HepG2 (cell line): ENCODE measurements around the gene CDK18. TPM values are rescaled to one million over a fixed set of nuclear protein-coding genes. Genes with fewer than 3 reads are reported as not detected.

ENCODE experiments used
- DNMT3B ChIP-seq: conservative IDR thresholded peaks from 2 replicates; pipeline ENCODE4 v1.6.1; 2016; ENCODE audit warnings: missing biosample characterization, control low read depth
- ERF ChIP-seq: IDR thresholded peaks from 2 replicates; pipeline ENCODE4 v1.6.1; 2018; ENCODE audit warnings: missing biosample characterization, missing genetic modification reagents
- EZH2 ChIP-seq: conservative IDR thresholded peaks from 2 replicates; pipeline ENCODE4 v1.6.1; 2012; ENCODE audit warnings: mild to moderate bottlenecking, low read depth, low read length, moderate library complexity
- FIP1L1 ChIP-seq: fragments of 200-400 bp; formaldehyde crosslinking; IDR thresholded peaks from 2 replicates; pipeline ENCODE4 v1.6.1; 2018; ENCODE audit warnings: low read depth, mild to moderate bottlenecking, low read length, moderate library complexity, borderline replicate concordance; ENCODE audit not compliant: insufficient read depth
- HOXA3 ChIP-seq: sonication (generic); formaldehyde crosslinking; IDR thresholded peaks from 2 replicates; pipeline ENCODE4 v1.5.0; 2020; ENCODE audit warnings: missing genetic modification reagents
- MIXL1 ChIP-seq: IDR thresholded peaks from 2 replicates; pipeline ENCODE4 v1.6.1; 2016
- NFYC ChIP-seq: IDR thresholded peaks from 2 replicates; pipeline ENCODE4 v1.6.1; 2016; ENCODE audit warnings: missing genetic modification reagents, missing compliant biosample characterization
- SP2 ChIP-seq: sonication (generic); formaldehyde crosslinking; IDR thresholded peaks from 2 replicates; pipeline ENCODE4 v1.5.1; 2020; ENCODE audit warnings: mild to moderate bottlenecking, missing genetic modification reagents
- STAT5B ChIP-seq: sonication (generic); formaldehyde crosslinking; IDR thresholded peaks from 2 replicates; pipeline ENCODE4 v1.4.0; 2020; ENCODE audit warnings: missing genetic modification reagents
- TEAD2 ChIP-seq: sonication (generic); formaldehyde crosslinking; IDR thresholded peaks from 2 replicates; pipeline ENCODE4 v1.9.0; 2021; ENCODE audit warnings: missing genetic modification reagents
- YEATS4 ChIP-seq: sonication (generic); formaldehyde crosslinking; IDR thresholded peaks from 2 replicates; pipeline ENCODE4 v1.4.0; 2020; ENCODE audit warnings: missing genetic modification reagents, borderline replicate concordance
- ZNF121 ChIP-seq: sonication (generic); formaldehyde crosslinking; IDR thresholded peaks from 2 replicates; pipeline ENCODE4 v1.5.0; 2020; ENCODE audit warnings: mild to moderate bottlenecking, missing genetic modification reagents
- ZNF724P ChIP-seq: sonication (generic); formaldehyde crosslinking; IDR thresholded peaks from 2 replicates; pipeline ENCODE4 v1.8.0; 2022; ENCODE audit warnings: missing genetic modification reagents, borderline replicate concordance
- ZNF780A ChIP-seq: sonication (generic); formaldehyde crosslinking; IDR thresholded peaks from 2 replicates; pipeline ENCODE4 v1.8.0; 2022; ENCODE audit warnings: mild to moderate bottlenecking, missing genetic modification reagents, moderate library complexity
- polyA plus RNA-seq, 8 experiments: library from polyadenylated mRNA; depleted of rRNA in 3 of 8; stranded (reverse) in 7 of 8; unstranded in 1 of 8; fragments of >200 nt; fragmentation: Illumina TruSeq in 4 of 8; extraction: Trizol in 4 of 8; gene quantifications; 2 replicates each; pipeline versions ENCODE4 v1.2.1 to v1.2.3, GENCODE V29; 2011 to 2016; ENCODE audit warnings: low read depth in 4 of 8, missing spikeins in 1 of 8, mixed read lengths in 1 of 8; ENCODE audit not compliant: insufficient read depth in 1 of 8
- total RNA-seq, 5 experiments: library from RNA; depleted of rRNA; stranded (reverse); fragments of >200 nt; fragmentation: Illumina TruSeq; extraction: Trizol; gene quantifications; 2 replicates each; pipeline ENCODE4 v1.2.3, GENCODE V29; 2016; ENCODE audit warnings: low read depth in 1 of 5
- TF ChIP-seq, protein P1 (sequence below): sonication (generic); formaldehyde crosslinking; IDR thresholded peaks from 2 replicates; pipeline ENCODE4 v1.4.0; 2020; ENCODE audit warnings: missing genetic modification reagents
- TF ChIP-seq, protein P2 (sequence below): sonication (generic); formaldehyde crosslinking; IDR thresholded peaks from 2 replicates; pipeline ENCODE4 v1.4.0; 2020; ENCODE audit warnings: missing genetic modification reagents
- TF ChIP-seq, protein P3 (sequence below): IDR thresholded peaks from 2 replicates; pipeline ENCODE4 v1.6.1; 2016; ENCODE audit warnings: control low read depth
- TF ChIP-seq, protein P4 (sequence below): sonication (generic); formaldehyde crosslinking; IDR thresholded peaks from 2 replicates; pipeline ENCODE4 v1.4.0; 2020; ENCODE audit warnings: low read depth, mild to moderate bottlenecking, missing genetic modification reagents
- TF ChIP-seq, protein P5 (sequence below): sonication (generic); formaldehyde crosslinking; IDR thresholded peaks from 2 replicates; pipeline ENCODE4 v1.4.0; 2020; ENCODE audit warnings: mild to moderate bottlenecking, missing genetic modification reagents

The CDK18 gene
- total and polyA plus RNA-seq, 2 of the 13 experiments (the other 11 are each of a cell fraction or from before 2014, with no cell fraction given), result 6.4 to 38.8 TPM

DNA sequence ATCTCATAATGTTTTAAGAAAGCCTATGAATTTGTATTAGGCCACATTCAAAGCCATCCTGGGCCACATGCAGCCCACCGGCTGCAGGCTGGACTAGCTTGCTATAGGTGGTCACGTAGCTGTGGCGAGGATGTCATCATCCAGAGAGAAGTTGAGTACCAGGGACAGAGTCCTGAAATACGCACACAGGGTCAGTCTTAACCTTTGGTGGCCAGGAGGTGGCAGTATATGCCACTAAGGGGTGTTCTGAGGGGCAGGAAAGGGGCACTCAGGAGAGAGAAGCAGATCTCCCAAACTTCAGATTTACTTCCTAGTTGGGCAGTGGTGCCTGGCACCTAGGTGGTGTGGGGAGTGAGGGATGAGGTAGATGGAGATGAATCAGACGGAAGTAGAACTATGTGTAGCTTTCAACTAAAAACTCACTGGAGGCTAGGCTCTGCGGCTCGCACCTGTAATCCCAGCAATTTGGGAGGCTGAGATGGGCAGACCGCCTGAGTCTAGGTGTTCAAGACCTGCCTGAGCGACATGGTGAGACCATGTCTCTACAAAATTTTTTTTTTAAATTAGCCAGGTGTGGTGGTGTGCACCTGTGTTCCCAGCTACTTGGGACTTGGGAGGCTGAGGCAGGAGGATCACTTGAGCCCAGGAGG, 16.3 kb upstream of the CDK18 start (continued):
- TF ChIP-seq, protein P1, sequence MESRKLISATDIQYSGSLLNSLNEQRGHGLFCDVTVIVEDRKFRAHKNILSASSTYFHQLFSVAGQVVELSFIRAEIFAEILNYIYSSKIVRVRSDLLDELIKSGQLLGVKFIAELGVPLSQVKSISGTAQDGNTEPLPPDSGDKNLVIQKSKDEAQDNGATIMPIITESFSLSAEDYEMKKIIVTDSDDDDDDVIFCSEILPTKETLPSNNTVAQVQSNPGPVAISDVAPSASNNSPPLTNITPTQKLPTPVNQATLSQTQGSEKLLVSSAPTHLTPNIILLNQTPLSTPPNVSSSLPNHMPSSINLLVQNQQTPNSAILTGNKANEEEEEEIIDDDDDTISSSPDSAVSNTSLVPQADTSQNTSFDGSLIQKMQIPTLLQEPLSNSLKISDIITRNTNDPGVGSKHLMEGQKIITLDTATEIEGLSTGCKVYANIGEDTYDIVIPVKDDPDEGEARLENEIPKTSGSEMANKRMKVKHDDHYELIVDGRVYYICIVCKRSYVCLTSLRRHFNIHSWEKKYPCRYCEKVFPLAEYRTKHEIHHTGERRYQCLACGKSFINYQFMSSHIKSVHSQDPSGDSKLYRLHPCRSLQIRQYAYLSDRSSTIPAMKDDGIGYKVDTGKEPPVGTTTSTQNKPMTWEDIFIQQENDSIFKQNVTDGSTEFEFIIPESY (CRISPR knock-in tag), result no peak
- TF ChIP-seq, protein P2, sequence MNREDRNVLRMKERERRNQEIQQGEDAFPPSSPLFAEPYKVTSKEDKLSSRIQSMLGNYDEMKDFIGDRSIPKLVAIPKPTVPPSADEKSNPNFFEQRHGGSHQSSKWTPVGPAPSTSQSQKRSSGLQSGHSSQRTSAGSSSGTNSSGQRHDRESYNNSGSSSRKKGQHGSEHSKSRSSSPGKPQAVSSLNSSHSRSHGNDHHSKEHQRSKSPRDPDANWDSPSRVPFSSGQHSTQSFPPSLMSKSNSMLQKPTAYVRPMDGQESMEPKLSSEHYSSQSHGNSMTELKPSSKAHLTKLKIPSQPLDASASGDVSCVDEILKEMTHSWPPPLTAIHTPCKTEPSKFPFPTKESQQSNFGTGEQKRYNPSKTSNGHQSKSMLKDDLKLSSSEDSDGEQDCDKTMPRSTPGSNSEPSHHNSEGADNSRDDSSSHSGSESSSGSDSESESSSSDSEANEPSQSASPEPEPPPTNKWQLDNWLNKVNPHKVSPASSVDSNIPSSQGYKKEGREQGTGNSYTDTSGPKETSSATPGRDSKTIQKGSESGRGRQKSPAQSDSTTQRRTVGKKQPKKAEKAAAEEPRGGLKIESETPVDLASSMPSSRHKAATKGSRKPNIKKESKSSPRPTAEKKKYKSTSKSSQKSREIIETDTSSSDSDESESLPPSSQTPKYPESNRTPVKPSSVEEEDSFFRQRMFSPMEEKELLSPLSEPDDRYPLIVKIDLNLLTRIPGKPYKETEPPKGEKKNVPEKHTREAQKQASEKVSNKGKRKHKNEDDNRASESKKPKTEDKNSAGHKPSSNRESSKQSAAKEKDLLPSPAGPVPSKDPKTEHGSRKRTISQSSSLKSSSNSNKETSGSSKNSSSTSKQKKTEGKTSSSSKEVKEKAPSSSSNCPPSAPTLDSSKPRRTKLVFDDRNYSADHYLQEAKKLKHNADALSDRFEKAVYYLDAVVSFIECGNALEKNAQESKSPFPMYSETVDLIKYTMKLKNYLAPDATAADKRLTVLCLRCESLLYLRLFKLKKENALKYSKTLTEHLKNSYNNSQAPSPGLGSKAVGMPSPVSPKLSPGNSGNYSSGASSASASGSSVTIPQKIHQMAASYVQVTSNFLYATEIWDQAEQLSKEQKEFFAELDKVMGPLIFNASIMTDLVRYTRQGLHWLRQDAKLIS, result no peak
- TF ChIP-seq, protein P3, sequence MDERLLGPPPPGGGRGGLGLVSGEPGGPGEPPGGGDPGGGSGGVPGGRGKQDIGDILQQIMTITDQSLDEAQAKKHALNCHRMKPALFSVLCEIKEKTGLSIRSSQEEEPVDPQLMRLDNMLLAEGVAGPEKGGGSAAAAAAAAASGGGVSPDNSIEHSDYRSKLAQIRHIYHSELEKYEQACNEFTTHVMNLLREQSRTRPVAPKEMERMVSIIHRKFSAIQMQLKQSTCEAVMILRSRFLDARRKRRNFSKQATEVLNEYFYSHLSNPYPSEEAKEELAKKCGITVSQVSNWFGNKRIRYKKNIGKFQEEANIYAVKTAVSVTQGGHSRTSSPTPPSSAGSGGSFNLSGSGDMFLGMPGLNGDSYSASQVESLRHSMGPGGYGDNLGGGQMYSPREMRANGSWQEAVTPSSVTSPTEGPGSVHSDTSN (CRISPR knock-in tag), result no peak
- TF ChIP-seq, protein P4, sequence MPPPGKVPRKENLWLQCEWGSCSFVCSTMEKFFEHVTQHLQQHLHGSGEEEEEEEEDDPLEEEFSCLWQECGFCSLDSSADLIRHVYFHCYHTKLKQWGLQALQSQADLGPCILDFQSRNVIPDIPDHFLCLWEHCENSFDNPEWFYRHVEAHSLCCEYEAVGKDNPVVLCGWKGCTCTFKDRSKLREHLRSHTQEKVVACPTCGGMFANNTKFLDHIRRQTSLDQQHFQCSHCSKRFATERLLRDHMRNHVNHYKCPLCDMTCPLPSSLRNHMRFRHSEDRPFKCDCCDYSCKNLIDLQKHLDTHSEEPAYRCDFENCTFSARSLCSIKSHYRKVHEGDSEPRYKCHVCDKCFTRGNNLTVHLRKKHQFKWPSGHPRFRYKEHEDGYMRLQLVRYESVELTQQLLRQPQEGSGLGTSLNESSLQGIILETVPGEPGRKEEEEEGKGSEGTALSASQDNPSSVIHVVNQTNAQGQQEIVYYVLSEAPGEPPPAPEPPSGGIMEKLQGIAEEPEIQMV, result 0 out of 2 replicates have a peak, but pooled peaks have one; percentile 51
- TF ChIP-seq ZNF780A (CRISPR knock-in tag) (no peak), MIXL1 (CRISPR knock-in tag) (0 out of 2 replicates have a peak, but pooled peaks have one; percentile 23), FIP1L1 (no peak), DNMT3B (CRISPR knock-in tag) (no peak), TEAD2 (CRISPR knock-in tag) (no peak), SP2 (CRISPR knock-in tag) (no peak), STAT5B (CRISPR knock-in tag) (no peak), ERF (CRISPR knock-in tag) (peak; percentile 52; the same call in 1 of the 2 replicates), YEATS4 (CRISPR knock-in tag) (no peak), EZH2 (no peak), HOXA3 (no peak), ZNF121 (CRISPR knock-in tag) (no peak), ZNF724P (CRISPR knock-in tag) (no peak), NFYC (CRISPR knock-in tag) (no peak)
- TF ChIP-seq, protein P5, sequence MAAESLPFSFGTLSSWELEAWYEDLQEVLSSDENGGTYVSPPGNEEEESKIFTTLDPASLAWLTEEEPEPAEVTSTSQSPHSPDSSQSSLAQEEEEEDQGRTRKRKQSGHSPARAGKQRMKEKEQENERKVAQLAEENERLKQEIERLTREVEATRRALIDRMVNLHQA (CRISPR knock-in tag), result no peak
